NCI-H510A (cell line): ENCODE measurements around the gene PHYKPL.
A peak's percentile ranks its signal among the peaks of the same experiment; 100 is the strongest.

ENCODE experiments used
- DNase-seq: peaks from one replicate; lab custom pipeline; 2025; lab: John Stamatoyannopoulos, UW

PHYKPL gene

GRCh38 chr5:178232124-178232919 lies at the start of gene PHYKPL:
Gene PHYKPL, minus strand, starts transcription at chr5:178232802. Its CDS starts 252 bp downstream, at chr5:178232550.
- peak; percentile 47 for DNase-seq

GRCh38 chr5:178282391-178282790 lies 49.8 kb upstream of the PHYKPL start:
- no peak for DNase-seq

- DNase-seq, result no peak
These were observed 48.7 kb upstream of the PHYKPL start for GRCh38 chr5:178281331-178281730.

- DNase-seq, result no peak
These were observed 48.0 kb upstream of the PHYKPL start for GRCh38 chr5:178280631-178281030.

GRCh38 chr5:178279723-178280438 lies 47.3 kb upstream of the PHYKPL start:
- DNase-seq, result no peak

- DNase-seq, result no peak
These were observed 46.6 kb upstream of the PHYKPL start for GRCh38 chr5:178279026-178279722.

GRCh38 chr5:178278358-178279023 lies 45.9 kb upstream of the PHYKPL start:
- no peak for DNase-seq

GRCh38 chr5:178277866-178278265 lies 45.3 kb upstream of the PHYKPL start:
- no peak for DNase-seq

GRCh38 chr5:178277346-178277745 lies 44.7 kb upstream of the PHYKPL start:
- DNase-seq, result no peak

GRCh38 chr5:178274781-178275537 lies 42.4 kb upstream of the PHYKPL start:
- no peak for DNase-seq

GRCh38 chr5:178273665-178274541 lies 41.3 kb upstream of the PHYKPL start:
- no peak for DNase-seq

GRCh38 chr5:178273041-178273440 lies 40.4 kb upstream of the PHYKPL start:
- no peak for DNase-seq

GRCh38 chr5:178272591-178272990 lies 40.0 kb upstream of the PHYKPL start:
- no peak for DNase-seq

- no peak for DNase-seq
These were observed 39.3 kb upstream of the PHYKPL start for GRCh38 chr5:178271726-178272479.

GRCh38 chr5:178271231-178271630 lies 38.6 kb upstream of the PHYKPL start:
- no peak for DNase-seq

- no peak for DNase-seq
These were observed 36.9 kb upstream of the PHYKPL start for GRCh38 chr5:178269499-178269898.

- no peak for DNase-seq
These were observed 35.3 kb upstream of the PHYKPL start for GRCh38 chr5:178267876-178268275.

GRCh38 chr5:178267245-178267644 lies 34.6 kb upstream of the PHYKPL start:
- DNase-seq, result no peak

- no peak for DNase-seq
These were observed 34.0 kb upstream of the PHYKPL start for GRCh38 chr5:178266581-178266980.

GRCh38 chr5:178265746-178266145 lies 33.1 kb upstream of the PHYKPL start:
- no peak for DNase-seq
